ES-I3 (cell line): Measurements from ENCODE around the gene XPC.

Experiments
- H3K36me3 ChIP-seq: 2 replicates; pipeline ENCODE4 v1.6.1; 2013; ENCODE audit warnings: mild to moderate bottlenecking, low read length, control low read depth, moderate library complexity; ENCODE audit not compliant: insufficient read depth
- H3K4me1 ChIP-seq: 2 replicates; pipeline ENCODE4 v1.6.1; 2013; ENCODE audit warnings: mild to moderate bottlenecking, control low read depth, low read length; ENCODE audit not compliant: insufficient read depth
- H3K9ac ChIP-seq: 2 replicates; pipeline ENCODE4 v1.6.1; 2013; ENCODE audit warnings: low read depth, mild to moderate bottlenecking, low read length, moderate library complexity
- H3K9me3 ChIP-seq: 2 replicates; pipeline ENCODE4 v1.6.1; 2013; ENCODE audit warnings: mild to moderate bottlenecking, low read length, moderate library complexity; ENCODE audit not compliant: control insufficient read depth, insufficient read depth

Gene XPC

GRCh38 chr3:14097616-14098391, 80.6 kb downstream of the XPC start:
- Histone ChIP-seq H3K4me1 (no peaks in the 10 kb centered on the region), H3K9ac (no peak overlapping the region), H3K36me3 (no peaks in the 10 kb centered on the region), H3K9me3 (no peaks in the 10 kb centered on the region)

DNA sequence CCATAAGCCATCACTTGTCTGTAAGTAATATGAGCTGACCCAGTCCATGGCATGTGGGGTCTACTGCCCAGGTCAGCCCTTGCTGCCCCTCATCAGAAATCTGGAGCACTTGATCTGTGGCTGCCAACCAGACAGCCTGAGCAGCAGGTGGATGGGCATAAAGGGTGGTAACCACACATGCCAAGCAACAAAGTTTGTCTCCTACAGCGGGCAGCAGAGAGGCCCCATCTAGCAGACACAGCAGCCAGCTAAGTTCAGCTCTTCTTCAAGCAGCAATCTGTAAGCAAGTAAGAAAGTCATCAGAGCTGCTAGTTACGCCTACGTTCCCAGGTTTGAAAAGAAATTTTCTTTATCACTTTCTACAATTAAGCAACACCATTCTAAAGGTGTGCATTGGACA, 81.7 kb downstream of the XPC start:
- Histone ChIP-seq H3K9me3 (no peaks in the 10 kb centered on the region), H3K4me1 (peaks cover 3% of the 10 kb centered on the region; the same call in 1 of the 2 replicates), H3K36me3 (no peaks in the 10 kb centered on the region), H3K9ac (no peak overlapping the region)
